Measurements from ENCODE around the gene HCN4.

HCN4 gene

DNA sequence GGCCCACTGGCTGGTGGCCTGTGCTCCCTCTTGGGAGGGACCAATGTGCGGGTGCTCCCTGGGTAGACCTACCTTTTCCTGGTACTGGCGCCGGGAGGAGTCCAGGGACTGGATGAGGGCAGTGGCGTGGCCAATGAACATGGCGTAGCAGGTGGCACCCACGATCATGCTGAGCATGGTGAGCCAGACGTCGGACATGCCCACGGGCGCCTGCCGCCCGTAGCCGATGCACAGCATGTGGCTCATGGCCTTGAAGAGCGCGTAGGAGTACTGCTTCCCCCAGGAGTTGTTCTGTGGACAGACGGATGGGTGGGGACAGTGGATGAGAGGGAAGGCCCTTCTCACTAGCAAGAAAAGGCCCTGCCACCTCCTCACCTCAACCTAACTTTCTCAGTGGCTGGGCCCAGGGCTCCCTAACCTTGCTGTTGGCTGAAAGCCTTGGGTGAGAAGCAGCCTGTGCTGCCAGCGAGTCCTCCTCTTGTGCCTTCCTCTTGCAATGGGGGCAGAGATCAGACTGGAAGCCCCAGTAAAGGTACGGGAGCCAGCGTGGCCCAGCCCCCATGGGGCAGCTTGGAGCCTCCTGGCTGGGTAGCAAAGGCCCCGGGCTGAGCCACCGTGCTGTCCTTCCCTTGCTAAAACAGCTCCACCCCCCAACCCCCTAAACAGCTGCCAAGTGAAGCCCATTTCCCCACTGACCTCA is 39.1 kb downstream of the HCN4 start:
- DNase-seq (ENCODE audit: low spot score) = no peak
- TF ChIP-seq CTCF (IDR thresholded peaks at IDR 0.05; ENCODE audit: extremely low read depth, missing control alignments) = no peak

GRCh38 chr15:73328981-73329380 is 39.8 kb downstream of the HCN4 start:
- TF ChIP-seq CTCF (IDR thresholded peaks at IDR 0.05; ENCODE audit: extremely low read depth, missing control alignments) = no peak
- no peak for DNase-seq (ENCODE audit: low spot score)

DNA sequence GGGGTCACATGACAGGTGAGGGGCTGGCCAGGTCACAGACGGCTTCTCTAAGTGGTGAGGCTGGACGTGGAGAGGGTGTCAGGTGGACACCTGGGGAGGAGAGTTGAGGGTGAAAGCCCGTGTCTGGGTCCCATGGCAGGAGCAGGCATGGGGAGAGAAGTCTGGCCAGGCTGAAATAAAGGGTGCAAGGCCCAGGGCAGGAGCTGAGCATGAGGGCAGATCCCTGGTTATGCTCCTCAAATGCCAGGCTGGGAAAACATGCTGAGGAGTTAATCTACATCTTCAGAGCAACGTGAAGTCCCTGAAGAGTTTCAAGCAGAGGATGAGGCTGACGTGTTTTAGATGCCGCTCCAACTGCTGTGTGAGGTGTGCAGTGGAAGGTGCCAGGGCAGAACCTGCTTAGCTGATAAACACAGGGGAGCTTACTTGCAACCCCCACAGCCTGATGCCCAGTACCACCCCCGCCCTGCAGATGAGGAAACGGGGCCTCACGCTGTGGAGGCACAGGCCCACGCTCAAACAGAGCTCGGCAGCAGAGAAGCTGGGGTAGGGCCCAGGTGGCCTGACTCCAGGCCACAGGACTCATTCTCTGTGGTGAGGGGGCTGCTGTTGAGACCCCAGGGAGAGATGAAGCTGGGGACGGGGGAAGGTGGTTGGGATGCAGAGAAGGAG is 40.5 kb downstream of the HCN4 start:
- TF ChIP-seq CTCF (IDR thresholded peaks at IDR 0.05; ENCODE audit: extremely low read depth, missing control alignments) = no peak

DNA sequence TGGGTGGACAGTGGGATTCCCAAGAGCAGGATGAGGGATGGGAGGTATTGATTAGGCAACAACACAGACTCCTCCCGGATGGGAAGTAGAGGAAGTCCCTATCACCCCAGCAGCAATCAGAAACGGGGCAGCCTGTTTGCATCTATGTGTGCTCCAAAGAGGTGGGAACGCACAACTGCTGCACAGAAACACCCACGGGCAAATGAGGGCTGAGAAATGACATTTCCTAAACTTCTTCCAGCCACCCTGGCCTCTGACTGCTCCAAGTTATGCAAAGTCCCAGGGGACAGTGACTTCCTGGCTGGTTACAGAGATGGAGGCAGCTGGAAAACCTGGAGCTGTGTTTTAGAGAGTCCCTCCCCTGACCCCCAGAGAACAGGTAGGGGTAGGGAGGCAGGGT is 42.6 kb downstream of the HCN4 start:
- DNase-seq (ENCODE audit: low spot score) = no peak

More for the DNA sequence above, 40.5 kb downstream of the HCN4 start:
- DNase-seq (ENCODE audit: low spot score) = no peak

GRCh38 chr15:73325191-73325861 is 43.4 kb downstream of the HCN4 start:
- no peak for TF ChIP-seq CTCF (IDR thresholded peaks at IDR 0.05; ENCODE audit: extremely low read depth, missing control alignments)
- peak; percentile 69 for DNase-seq (ENCODE audit: low spot score)

More for the DNA sequence above, 42.6 kb downstream of the HCN4 start:
- TF ChIP-seq CTCF (IDR thresholded peaks at IDR 0.05; ENCODE audit: extremely low read depth, missing control alignments) = no peak

DNA sequence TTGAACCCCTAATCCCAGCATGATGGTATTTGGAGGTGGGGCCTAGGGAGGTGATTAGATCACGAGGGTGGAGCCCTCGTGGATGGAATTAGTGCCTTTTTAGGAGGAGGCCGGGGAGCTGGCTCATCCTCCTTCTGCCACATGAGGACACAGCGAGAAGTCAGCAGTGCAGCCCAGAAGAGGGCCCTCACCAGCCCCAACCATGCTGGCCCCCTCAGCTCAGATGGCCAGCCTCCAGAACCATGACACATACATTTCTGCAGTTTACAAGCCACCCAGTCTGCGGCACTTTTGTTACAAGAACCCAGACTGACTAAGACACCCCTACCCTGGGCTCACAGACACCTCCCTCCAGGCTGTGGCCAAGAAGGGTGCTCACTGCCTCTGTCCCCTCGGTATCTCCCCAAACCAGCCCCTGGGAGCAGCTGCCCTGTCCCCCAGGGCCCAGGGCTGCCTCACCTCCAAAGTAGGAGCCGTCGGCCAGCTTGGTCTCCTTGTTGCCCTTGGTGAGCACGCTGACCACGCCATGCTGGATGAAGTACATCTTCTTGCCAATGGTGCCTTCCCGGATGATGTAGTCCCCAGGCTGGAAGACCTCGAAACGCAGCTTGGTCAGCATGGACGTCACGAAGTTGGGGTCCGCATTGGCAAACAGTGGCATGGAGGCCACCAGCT is 44.1 kb downstream of the HCN4 start:
- no peak for DNase-seq (ENCODE audit: low spot score)
- TF ChIP-seq CTCF (IDR thresholded peaks at IDR 0.05; ENCODE audit: extremely low read depth, missing control alignments) = no peak
